Cerebellar cortex (tissue), 1 donor: ENCODE data around the gene CCN6.
"Not testable (repeated sequence)": the region's sequence is repeated elsewhere in the genome, so short reads cannot be mapped to it uniquely, and the experiment has no call there.

Experiments used
- DNase-seq: peaks from one replicate; pipeline ENCODE4 v3.0.0-alpha.2; 2015; ENCODE audit warnings: low spot score

The CCN6 gene

DNA sequence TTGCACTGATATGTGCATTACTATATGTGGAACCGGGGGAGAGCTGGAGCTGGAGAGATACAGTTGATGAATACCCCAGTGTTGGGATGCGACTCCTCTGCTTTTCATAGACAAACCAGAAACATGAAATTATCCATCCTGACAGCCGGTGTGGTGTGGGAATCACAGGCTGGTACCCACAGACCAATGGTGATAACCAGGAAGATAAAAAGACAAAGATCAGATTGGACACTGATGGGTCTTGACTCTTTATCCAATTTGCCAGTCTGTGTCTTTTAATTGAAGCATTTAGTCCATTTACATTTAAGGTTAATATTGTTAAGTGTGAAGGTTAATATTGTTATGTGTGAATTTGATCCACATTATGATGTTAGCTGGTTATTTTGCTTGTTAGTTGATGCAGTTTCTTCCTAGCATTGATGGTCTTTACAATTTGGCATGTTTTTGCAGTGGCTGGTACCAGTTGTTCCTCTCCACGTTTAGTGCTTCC lies 2.6 kb upstream of the CCN6 start:
- not testable (repeated sequence) for DNase-seq

GRCh38 chr6:112054555-112055190 lies 769 bp downstream of the CCN6 start:
- no peak for DNase-seq

- no peak for DNase-seq
Measured at GRCh38 chr6:112058243-112059032, 4.5 kb downstream of the CCN6 start.

DNA sequence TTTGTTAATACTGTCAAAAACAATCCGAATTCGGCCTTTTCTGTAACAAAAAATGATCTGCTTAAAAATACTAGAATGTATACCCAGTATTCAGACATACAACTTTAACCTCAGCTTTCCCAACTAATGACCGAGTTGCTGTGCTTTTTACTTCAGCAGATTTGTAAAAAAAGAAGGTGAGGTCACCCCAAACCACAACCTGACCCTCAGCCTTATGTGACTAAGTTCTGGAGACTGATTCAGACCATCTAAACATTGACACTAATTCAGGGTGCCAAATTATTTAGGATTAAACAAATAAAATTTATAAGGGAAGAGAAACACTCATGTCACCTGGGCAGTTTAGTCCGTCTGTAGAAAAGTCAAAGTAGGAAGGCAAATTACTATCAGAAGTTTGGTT lies 7.7 kb downstream of the CCN6 start:
- no peak for DNase-seq

DNA sequence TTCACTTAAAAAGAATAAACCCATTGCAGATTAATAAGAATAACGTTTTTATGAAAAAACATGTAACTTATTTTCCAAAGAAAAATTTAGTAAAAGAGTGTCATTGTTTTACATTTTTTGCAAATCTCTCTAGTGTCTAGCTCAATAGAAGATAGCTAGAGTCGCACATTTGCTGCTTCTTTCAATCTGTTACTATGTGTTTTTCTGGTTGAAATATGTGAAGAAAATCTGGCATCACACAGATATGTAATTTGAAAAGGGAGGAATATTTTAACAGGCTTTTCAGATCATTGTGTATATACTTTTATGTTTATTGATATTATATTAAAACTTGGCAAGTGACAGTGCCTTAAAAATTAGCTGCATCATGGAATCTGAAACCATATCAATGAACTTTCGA lies 9.1 kb downstream of the CCN6 start:
- no peak for DNase-seq

DNA sequence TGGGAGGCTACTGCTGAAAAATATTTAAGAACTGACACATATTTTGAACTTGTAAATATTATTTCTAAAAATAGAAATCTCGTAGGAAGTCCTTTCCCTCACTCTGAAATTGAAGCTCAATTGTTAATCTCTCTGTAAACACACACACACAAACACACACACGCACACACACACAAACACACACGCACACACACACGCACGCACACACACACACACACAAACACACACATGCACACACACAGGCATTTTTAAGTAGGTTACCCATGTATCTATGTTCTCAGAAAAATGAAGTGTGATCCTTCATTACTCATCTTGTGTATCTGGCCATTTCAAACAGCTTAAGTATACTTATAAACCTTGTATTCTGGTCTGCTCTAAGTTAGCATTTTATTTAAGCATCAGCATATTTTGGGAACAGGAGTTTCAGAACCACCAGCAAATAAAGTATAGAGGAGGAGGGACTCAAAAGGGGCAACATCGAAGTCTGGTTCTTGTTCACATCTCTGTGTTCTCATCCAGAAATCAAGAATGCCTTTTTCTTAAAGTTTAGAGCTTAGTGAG lies 11.6 kb downstream of the CCN6 start:
- no peak for DNase-seq

GRCh38 chr6:112066606-112067005 lies 12.7 kb downstream of the CCN6 start:
- DNase-seq = no peak

GRCh38 chr6:112081569-112081968 lies 27.7 kb downstream of the CCN6 start:
- no peak for DNase-seq

DNA sequence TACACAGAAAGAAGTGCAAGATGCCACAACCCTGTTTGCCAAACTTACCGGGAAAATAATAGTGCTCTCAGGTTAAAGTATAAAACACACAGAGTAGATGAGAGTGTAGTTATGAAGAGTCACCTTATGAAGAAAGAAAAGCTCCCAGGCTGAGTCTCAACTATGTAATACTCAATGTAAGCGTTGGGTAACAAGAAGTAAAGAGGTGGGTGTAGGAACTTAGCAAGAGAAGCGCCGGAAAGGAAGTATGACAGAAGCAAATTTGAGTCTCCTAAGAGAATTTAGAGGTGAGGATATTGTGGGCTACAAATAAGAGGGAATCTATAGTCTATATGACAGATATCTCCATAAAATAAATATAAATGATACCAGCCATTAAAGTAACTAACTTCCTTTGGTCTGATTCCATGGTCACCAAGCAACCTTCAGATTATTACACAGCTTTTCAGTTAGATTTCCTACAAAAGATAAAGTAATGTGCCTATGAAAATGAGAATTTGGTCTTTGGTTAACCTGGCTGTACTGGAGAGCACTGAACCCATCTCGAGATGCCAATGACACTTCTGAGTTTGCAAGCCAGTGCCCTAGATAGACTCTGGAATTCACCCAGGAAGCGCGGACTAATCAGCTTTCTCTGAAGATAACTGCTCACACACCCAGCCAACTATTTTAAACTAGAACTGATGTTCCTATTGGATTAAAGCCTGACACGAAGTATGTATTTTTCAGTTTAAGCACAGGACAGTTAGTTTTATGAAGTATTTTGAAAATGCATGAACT lies 31.6 kb downstream of the CCN6 start:
- peak; percentile 51 for DNase-seq

GRCh38 chr6:112086744-112087135 lies 32.8 kb downstream of the CCN6 start:
- DNase-seq = peak; percentile 65

- peak; percentile 98 for DNase-seq
Measured at GRCh38 chr6:112087136-112087911, 33.4 kb downstream of the CCN6 start, which contains the start of the genes FAM229B and TUBE1. Gene FAM229B (plus strand): TSS chr6:112087591. CDS start chr6:112099284, 11,693 bp downstream. Gene TUBE1 (minus strand): TSS chr6:112087482. CDS start chr6:112087434, 48 bp downstream.

GRCh38 chr6:112087916-112088315 lies 34.0 kb downstream of the CCN6 start:
- DNase-seq = no peak

DNA sequence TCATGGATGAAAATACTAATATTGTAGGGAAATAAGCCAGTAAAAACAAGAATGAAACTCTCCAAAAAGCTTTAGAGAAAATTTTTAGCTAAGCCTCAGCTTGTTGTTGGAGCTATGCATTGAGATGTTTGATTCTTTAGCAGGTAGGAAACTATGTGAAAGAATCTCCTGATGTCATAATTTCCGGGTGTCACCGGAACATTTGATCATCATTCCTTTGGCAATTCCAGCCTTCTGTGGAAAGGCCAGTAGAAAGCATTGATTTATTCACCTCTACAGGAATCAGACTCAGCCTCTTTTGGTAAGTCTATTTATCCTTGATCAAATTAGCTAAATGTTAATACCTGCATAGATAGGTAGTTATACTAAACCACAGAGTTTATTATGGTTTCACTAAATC lies 43.0 kb downstream of the CCN6 start:
- no peak for DNase-seq

DNA sequence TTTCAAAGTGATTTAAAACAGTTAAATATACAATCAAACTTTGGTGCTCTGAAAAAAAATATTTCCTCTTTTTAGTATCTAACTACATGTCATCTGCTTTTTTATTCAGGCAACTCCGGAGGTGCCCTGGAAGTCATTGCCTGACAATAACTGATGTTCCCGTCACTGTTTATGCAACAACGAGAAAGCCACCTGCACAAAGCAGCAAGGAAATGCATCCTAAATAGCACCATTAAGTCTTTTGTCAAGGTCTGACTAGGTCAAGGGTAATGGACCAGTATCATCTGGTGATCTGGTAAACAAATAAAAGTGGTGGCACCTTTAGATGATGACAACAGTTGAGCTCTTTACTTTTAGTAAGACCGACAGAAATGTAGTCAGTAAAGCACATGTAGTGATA lies 46.7 kb downstream of the CCN6 start:
- no peak for DNase-seq

DNA sequence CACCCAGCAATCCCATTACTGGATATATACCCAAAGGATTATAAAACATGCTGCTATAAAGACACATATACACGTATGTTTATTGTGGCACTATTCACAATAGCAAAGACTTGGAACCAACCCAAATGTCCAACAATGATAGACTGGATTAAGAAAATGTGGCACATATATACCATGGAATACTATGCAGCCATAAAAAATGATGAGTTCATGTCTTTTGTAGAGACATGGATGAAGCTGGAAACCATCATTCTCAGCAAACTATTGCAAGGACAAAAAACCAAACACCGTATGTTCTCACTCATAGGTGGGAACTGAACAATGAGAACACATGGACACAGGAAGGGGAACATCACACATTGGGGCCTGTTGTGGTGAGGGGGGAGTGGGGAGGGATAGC lies 52.1 kb downstream of the CCN6 start:
- DNase-seq = not testable (repeated sequence)

GRCh38 chr6:112106562-112106961 lies 52.7 kb downstream of the CCN6 start:
- DNase-seq = no peak

GRCh38 chr6:112109262-112109661 lies 55.4 kb downstream of the CCN6 start:
- no peak for DNase-seq

DNA sequence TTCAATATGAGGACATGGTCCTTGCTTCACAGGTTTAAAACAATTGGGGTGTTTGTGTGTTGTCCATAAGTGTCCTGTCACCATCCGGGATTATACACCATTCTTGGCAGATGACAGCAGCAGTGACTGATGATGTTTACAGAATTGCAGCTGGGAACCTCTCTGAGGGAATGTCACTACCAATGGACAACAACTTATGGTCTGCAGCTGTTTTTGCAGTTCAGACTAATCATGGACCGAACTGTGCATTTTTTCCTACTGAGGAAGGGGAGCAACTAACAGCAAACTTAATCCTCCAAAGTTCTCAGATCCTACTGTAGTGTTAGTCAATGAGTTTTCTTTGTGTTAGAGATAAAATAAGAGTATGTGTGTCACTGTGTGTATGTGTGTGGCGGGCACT lies 59.5 kb downstream of the CCN6 start:
- no peak for DNase-seq

DNA sequence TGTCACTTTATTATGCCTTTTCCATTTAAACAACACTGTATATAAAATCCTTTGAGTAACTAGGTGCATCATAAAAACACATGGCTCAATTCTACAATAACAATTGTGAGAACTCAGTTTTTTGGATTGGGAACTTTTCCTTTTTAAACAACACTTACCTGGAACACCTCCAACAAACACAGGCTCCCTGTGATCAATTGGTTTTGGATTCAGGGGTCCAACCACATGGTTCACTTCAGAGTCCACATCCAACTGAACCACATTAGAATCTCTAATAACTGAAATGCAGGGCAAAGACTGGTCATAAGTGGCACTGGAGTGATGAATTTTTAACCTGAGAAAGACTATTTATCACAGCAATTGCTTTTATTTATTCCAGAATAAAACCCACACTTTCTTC lies 60.0 kb downstream of the CCN6 start:
- no peak for DNase-seq

- DNase-seq = peak; percentile 15
Measured at GRCh38 chr6:112114577-112115223, 60.8 kb downstream of the CCN6 start.

GRCh38 chr6:112116221-112116620 lies 62.3 kb downstream of the CCN6 start:
- no peak for DNase-seq
